HepG2 (cell line): Measurements from ENCODE around the gene C14orf93. TPM values are rescaled to one million over a fixed set of nuclear protein-coding genes. Genes with fewer than 3 reads are reported as not detected.
A peak's percentile ranks its signal among the peaks of the same experiment; 100 is the strongest.

Experiments used
- ATF7 ChIP-seq, 2 experiments: fragments of 450-650 bp in 1 of 2; sonication (generic) in 1 of 2; formaldehyde crosslinking in 1 of 2; IDR thresholded peaks; 2 replicates each; pipeline versions ENCODE4 v1.4.0 to v1.6.1; 2016 to 2020; ENCODE audit warnings: antibody characterized with exemption in 1 of 2, mild to moderate bottlenecking in 1 of 2, missing genetic modification reagents in 1 of 2
- CBX1 ChIP-seq: IDR thresholded peaks from one replicate; pipeline ENCODE4 v1.6.1; 2016; ENCODE audit warnings: antibody characterized with exemption, low read depth
- EED ChIP-seq: sonication (generic); formaldehyde crosslinking; IDR thresholded peaks from 2 replicates; pipeline ENCODE4 v1.5.0; 2020; ENCODE audit warnings: mild to moderate bottlenecking, missing genetic modification reagents
- HCFC1 ChIP-seq: fragments of 150-350 bp; IDR thresholded peaks from 2 replicates; pipeline ENCODE4 v1.6.1; 2014; ENCODE audit warnings: low read depth, low read length
- HOXA3 ChIP-seq: sonication (generic); formaldehyde crosslinking; IDR thresholded peaks from 2 replicates; pipeline ENCODE4 v1.5.0; 2020; ENCODE audit warnings: missing genetic modification reagents
- JUND ChIP-seq: sonication (generic); formaldehyde crosslinking; IDR thresholded peaks from 2 replicates; pipeline ENCODE4 v1.8.0; 2022; ENCODE audit warnings: mild to moderate bottlenecking, missing genetic modification reagents
- LCORL ChIP-seq, 2 experiments: fragments of 450-650 bp in 1 of 2; sonication (generic) in 1 of 2; formaldehyde crosslinking in 1 of 2; IDR thresholded peaks; 2 replicates each; pipeline versions ENCODE4 v1.5.0 to v1.6.1; 2017 to 2020; ENCODE audit warnings: antibody characterized with exemption in 1 of 2, missing genetic modification reagents in 1 of 2
- MBD4 ChIP-seq: IDR thresholded peaks from 2 replicates; pipeline ENCODE4 v1.6.1; 2012; ENCODE audit warnings: low read length, inconsistent platforms, borderline replicate concordance
- MZF1 ChIP-seq: sonication (generic); formaldehyde crosslinking; IDR thresholded peaks from 2 replicates; pipeline ENCODE4 v1.8.1; 2023; ENCODE audit warnings: mild to moderate bottlenecking, missing genetic modification reagents, borderline replicate concordance
- NONO ChIP-seq, 2 experiments: fragments of 450-650 bp in 1 of 2; sonication (generic) in 1 of 2; formaldehyde crosslinking in 1 of 2; IDR thresholded peaks in 1 of 2; conservative IDR thresholded peaks in 1 of 2; 2 replicates each; pipeline versions ENCODE4 v1.6.1 to v1.8.0; 2017 to 2022; ENCODE audit warnings: mild to moderate bottlenecking in 1 of 2, missing genetic modification reagents in 1 of 2, moderate library complexity in 1 of 2
- NRL ChIP-seq: sonication (generic); formaldehyde crosslinking; IDR thresholded peaks from 2 replicates; pipeline ENCODE4 v1.5.0; 2020; ENCODE audit warnings: missing genetic modification reagents, mild to moderate bottlenecking, moderate library complexity, borderline replicate concordance
- RERE ChIP-seq: IDR thresholded peaks from 2 replicates; pipeline ENCODE4 v1.6.1; 2016; ENCODE audit warnings: low read depth, missing genetic modification reagents, missing compliant biosample characterization
- RNF219 ChIP-seq: sonication (generic); formaldehyde crosslinking; IDR thresholded peaks from 2 replicates; pipeline ENCODE4 v1.5.0; 2020; ENCODE audit warnings: mild to moderate bottlenecking, missing genetic modification reagents
- TBX2 ChIP-seq: sonication (generic); formaldehyde crosslinking; IDR thresholded peaks from 2 replicates; pipeline ENCODE4 v1.5.0; 2020; ENCODE audit warnings: missing genetic modification reagents, mild to moderate bottlenecking, borderline replicate concordance
- ZFP1 ChIP-seq: IDR thresholded peaks from 2 replicates; pipeline ENCODE4 v1.6.1; 2016
- ZMAT3 ChIP-seq: sonication (generic); formaldehyde crosslinking; conservative IDR thresholded peaks from 2 replicates; pipeline ENCODE4 v1.7.0; 2021; ENCODE audit warnings: missing genetic modification reagents
- ZNF205 ChIP-seq: IDR thresholded peaks from 2 replicates; pipeline ENCODE4 v1.6.1; 2018; ENCODE audit warnings: missing biosample characterization, missing genetic modification reagents
- ZNF547 ChIP-seq: sonication (generic); formaldehyde crosslinking; IDR thresholded peaks from 2 replicates; pipeline ENCODE4 v1.5.1; 2020; ENCODE audit warnings: mild to moderate bottlenecking, missing genetic modification reagents
- ZNF556 ChIP-seq: sonication (generic); formaldehyde crosslinking; IDR thresholded peaks from 2 replicates; pipeline ENCODE4 v1.4.0; 2020; ENCODE audit warnings: mild to moderate bottlenecking, missing genetic modification reagents, borderline replicate concordance
- ZNF720 ChIP-seq: sonication (generic); formaldehyde crosslinking; IDR thresholded peaks from 2 replicates; pipeline ENCODE4 v1.4.0; 2020; ENCODE audit warnings: missing genetic modification reagents
- polyA plus RNA-seq, 8 experiments: library from polyadenylated mRNA; depleted of rRNA in 3 of 8; stranded (reverse) in 7 of 8; unstranded in 1 of 8; fragments of >200 nt; fragmentation: Illumina TruSeq in 4 of 8; extraction: Trizol in 4 of 8; gene quantifications; 2 replicates each; pipeline versions ENCODE4 v1.2.1 to v1.2.3, GENCODE V29; 2011 to 2016; ENCODE audit warnings: low read depth in 4 of 8, missing spikeins in 1 of 8, mixed read lengths in 1 of 8; ENCODE audit not compliant: insufficient read depth in 1 of 8
- total RNA-seq, 5 experiments: library from RNA; depleted of rRNA; stranded (reverse); fragments of >200 nt; fragmentation: Illumina TruSeq; extraction: Trizol; gene quantifications; 2 replicates each; pipeline ENCODE4 v1.2.3, GENCODE V29; 2016; ENCODE audit warnings: low read depth in 1 of 5
- TF ChIP-seq, protein P1 (sequence below): sonication (generic); formaldehyde crosslinking; IDR thresholded peaks from 2 replicates; pipeline ENCODE4 v1.4.0; 2020; ENCODE audit warnings: mild to moderate bottlenecking, missing genetic modification reagents
- TF ChIP-seq, protein P2 (sequence below): sonication (generic); formaldehyde crosslinking; IDR thresholded peaks from 2 replicates; pipeline ENCODE4 v1.8.1; 2023; ENCODE audit warnings: missing genetic modification reagents, mild to moderate bottlenecking, borderline replicate concordance

Gene C14orf93
- total and polyA plus RNA-seq, 2 of the 13 experiments (the other 11 are each of a cell fraction or from before 2014, with no cell fraction given), result 11.4 to 22.5 TPM

GRCh38 chr14:23052182-23052623 is 42.3 kb upstream of the C14orf93 start (continued):
- TF ChIP-seq TBX2 (CRISPR knock-in tag) (peak; percentile 58; the same call in 1 of the 2 replicates), LCORL (IDR thresholded peaks at IDR 0.05) (no peak), LCORL (CRISPR knock-in tag; IDR thresholded peaks at IDR 0.05) (no peak), HOXA3 (CRISPR knock-in tag) (peak; percentile 73; the same call in 1 of the 2 replicates), MBD4 (no peak), ZMAT3 (no peak), NRL (peak; percentile 59), ZNF720 (no peak), ZNF205 (CRISPR knock-in tag) (no peak), HCFC1 (no peak), RERE (CRISPR knock-in tag) (no peak), ZNF547 (CRISPR knock-in tag) (no peak; the same call in 1 of the 2 replicates), EED (CRISPR knock-in tag) (0 out of 2 replicates have a peak, but pooled peaks have one; percentile 57), MZF1 (CRISPR knock-in tag) (no peak; the same call in 1 of the 2 replicates), ZFP1 (CRISPR knock-in tag) (no peak), JUND (CRISPR knock-in tag) (no peak), CBX1 (peak; percentile 30), ATF7 (IDR thresholded peaks at IDR 0.05) (no peak), ATF7 (CRISPR knock-in tag; IDR thresholded peaks at IDR 0.05) (0 out of 2 replicates have a peak, but pooled peaks have one; percentile 30), NONO (IDR thresholded peaks at IDR 0.05) (no peak), NONO (CRISPR knock-in tag; conservative IDR thresholded peaks at IDR 0.05) (no peak; the same call in 1 of the 2 replicates), RNF219 (CRISPR knock-in tag) (no peak), ZNF556 (CRISPR knock-in tag) (no peak)
- TF ChIP-seq, protein P1, sequence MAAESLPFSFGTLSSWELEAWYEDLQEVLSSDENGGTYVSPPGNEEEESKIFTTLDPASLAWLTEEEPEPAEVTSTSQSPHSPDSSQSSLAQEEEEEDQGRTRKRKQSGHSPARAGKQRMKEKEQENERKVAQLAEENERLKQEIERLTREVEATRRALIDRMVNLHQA, result no peak
- TF ChIP-seq, protein P2, sequence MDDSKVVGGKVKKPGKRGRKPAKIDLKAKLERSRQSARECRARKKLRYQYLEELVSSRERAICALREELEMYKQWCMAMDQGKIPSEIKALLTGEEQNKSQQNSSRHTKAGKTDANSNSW, result no peak
